ENCODE data around the gene DEF6. TPM values are rescaled to one million over a fixed set of nuclear protein-coding genes. Genes with fewer than 3 reads are reported as not detected.

Gene DEF6
- total and polyA plus RNA-seq, 8 donors, result 6.4 to 21.9 (median 8.5) TPM

DNA sequence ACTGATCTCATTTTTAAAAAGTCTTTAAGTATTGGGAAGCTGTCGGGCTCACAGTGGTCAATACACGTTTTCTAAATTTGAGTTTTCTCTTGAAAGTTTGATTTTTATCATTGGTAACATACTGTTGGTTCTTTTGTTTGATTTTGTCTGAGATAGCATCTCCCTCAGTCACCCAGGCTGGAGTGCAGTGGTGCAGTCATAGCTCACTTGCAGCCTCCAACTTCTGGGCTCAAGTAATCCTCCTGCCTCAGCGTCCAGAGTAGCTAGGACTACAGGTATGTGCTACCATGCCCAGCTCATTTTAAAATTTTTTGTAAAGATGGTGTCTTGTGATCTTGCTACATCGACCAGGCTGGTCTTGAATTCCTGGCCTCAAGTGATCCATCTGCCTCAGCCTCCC is 53.8 kb downstream of the DEF6 start:
- DNase-seq (no peak), ATAC-seq (no peak)
- Histone ChIP-seq H3K27ac (no peak overlapping the region), H3K27me3 (no peaks in the 10 kb centered on the region), H3K36me3 (peaks cover 0 to 93% of the 10 kb centered on the region in 2 donors), H3K4me3 (no peak overlapping the region), H3K9me3 (no peaks in the 10 kb centered on the region), H3K4me1 (peaks cover 0 to 5% of the 10 kb centered on the region in 2 donors)
- intact Hi-C loops (cut with DNase I), result no loop called here
- TF ChIP-seq, protein P1, sequence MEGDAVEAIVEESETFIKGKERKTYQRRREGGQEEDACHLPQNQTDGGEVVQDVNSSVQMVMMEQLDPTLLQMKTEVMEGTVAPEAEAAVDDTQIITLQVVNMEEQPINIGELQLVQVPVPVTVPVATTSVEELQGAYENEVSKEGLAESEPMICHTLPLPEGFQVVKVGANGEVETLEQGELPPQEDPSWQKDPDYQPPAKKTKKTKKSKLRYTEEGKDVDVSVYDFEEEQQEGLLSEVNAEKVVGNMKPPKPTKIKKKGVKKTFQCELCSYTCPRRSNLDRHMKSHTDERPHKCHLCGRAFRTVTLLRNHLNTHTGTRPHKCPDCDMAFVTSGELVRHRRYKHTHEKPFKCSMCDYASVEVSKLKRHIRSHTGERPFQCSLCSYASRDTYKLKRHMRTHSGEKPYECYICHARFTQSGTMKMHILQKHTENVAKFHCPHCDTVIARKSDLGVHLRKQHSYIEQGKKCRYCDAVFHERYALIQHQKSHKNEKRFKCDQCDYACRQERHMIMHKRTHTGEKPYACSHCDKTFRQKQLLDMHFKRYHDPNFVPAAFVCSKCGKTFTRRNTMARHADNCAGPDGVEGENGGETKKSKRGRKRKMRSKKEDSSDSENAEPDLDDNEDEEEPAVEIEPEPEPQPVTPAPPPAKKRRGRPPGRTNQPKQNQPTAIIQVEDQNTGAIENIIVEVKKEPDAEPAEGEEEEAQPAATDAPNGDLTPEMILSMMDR (IDR thresholded peaks at IDR 0.05), result no peak

DNA sequence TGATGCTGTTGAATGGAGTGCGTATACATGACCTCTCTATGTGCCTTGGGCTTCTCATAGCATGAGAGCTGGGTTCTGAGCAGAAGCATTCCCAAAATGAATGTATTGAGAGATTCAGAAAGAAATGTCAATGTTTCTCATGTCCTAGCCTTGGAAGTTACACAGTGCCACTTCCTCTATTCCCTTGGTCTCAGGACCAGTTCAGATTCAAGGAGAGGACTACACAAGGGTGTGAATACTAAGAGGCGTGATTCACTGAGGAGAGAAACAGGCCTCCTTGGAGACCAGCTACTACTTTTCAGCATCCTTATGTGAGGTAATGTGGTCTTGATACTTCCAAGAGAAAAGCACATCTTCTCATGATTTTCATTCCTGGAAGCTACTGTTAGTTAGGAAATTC is 55.1 kb downstream of the DEF6 start:
- peaks cover 0 to 93% of the 10 kb centered on the region in 2 donors for H3K36me3 ChIP-seq
- TF ChIP-seq, protein P1 (IDR thresholded peaks at IDR 0.05), result no peak
- no peak overlapping the region for H3K4me3 ChIP-seq
- DNase-seq (no peak), ATAC-seq (no peak)
- no peaks in the 10 kb centered on the region for H3K4me1 ChIP-seq
- no peaks in the 10 kb centered on the region for H3K9me3 ChIP-seq
- H3K27ac ChIP-seq, result no peak overlapping the region
- intact Hi-C loops (cut with DNase I), result no loop called here
- H3K27me3 ChIP-seq, result no peaks in the 10 kb centered on the region

DNA sequence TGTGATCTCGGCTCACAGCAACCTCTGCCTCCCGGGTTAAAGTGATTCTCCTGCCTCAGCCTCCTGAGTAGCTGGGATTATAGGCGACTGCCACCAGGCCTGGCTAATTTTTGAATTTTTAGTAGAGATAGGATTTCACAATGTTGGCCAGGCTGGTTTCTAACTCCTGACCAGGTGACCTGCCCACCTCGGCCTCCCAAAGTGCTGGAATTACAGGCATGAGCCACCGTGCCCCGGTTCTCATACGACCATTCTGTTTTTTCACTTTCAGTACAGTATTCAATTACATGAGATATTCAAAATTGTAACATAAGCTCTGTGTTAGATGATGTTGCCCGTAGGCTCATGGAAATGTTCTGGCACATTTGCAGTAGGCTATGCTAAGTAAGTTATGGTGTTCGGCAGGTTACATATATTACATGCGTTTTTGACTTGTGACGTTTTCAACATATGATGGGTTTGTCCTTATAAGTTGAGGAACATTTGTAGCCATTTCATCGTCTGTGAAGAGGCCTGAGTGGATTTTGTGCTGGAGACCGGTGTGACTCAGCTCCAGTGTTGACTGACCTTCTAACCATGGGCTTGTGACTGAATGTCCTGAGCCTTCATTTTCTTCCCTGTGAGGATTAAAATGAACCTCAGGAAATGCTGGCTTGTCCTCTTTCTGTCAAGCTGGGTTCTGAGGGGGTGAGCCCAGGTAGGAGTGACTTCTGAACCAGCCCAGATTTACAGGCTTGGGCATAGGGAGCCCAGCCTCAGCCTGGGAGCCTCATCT is 56.9 kb downstream of the DEF6 start:
- intact Hi-C loops (cut with DNase I), result no loop called here
- H3K27me3 ChIP-seq, result no peaks in the 10 kb centered on the region
- no peaks in the 10 kb centered on the region for H3K9me3 ChIP-seq
- DNase-seq, result no peak
- TF ChIP-seq, protein P1 (IDR thresholded peaks at IDR 0.05), result no peak
- H3K36me3 ChIP-seq, result peaks cover 0 to 85% of the 10 kb centered on the region in 2 donors
- H3K4me1 ChIP-seq, result peaks cover 0 to 9% of the 10 kb centered on the region in 2 donors
- no peak for ATAC-seq
- no peak overlapping the region for H3K4me3 ChIP-seq
- no peak overlapping the region for H3K27ac ChIP-seq

DNA sequence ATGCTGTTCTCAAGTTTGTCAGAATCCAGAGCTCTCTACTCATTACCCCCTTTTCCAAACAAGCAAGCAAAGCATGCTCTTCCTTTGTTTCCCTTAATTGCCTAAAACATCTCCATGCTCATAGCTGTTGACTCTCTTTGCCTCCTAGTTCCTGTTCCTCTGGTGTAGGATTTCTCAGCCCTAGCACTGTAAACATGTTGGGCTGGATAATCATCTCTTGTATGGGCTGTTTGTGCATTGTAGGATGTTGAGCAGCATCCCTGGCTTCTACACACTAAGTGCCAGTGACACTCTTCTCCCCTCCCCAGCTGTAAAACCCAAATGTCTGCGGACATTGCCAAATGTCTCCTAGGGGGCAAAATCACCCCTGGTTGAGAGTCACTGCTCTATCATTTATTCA is 58.8 kb downstream of the DEF6 start:
- Histone ChIP-seq H3K9me3 (no peaks in the 10 kb centered on the region), H3K4me1 (peaks cover 0 to 21% of the 10 kb centered on the region in 2 donors), H3K4me3 (no peak overlapping the region), H3K36me3 (peaks cover 0 to 69% of the 10 kb centered on the region in 2 donors), H3K27ac (no peak overlapping the region), H3K27me3 (no peaks in the 10 kb centered on the region)
- ATAC-seq (no peak), DNase-seq (no peak)
- TF ChIP-seq, protein P1 (IDR thresholded peaks at IDR 0.05), result no peak
- intact Hi-C loops (cut with DNase I), result no loop called here

DNA sequence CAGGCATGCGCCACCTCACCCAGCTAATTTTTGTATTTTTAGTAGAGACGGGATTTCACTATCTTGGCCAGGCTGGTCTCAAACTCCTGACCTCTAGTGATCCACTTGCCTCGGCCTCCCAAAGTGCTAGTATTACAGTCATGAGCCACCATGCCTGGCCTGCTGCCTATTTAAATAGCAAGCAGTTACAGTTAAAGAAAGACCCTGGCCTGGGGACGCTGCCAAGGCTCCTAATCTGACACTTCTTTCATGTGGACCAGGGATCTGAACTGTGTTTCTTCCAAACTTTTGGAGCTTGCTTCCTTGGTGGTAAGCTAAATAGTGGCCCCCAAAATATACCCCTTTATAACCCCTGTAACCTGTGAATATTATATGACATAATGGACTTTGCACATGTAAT is 60.1 kb downstream of the DEF6 start:
- no peak overlapping the region for H3K27ac ChIP-seq
- DNase-seq (no peak), ATAC-seq (no peak)
- intact Hi-C loops (cut with DNase I), result no loop called here
- H3K36me3 ChIP-seq, result peaks cover 0 to 56% of the 10 kb centered on the region in 2 donors
- no peak overlapping the region for H3K4me3 ChIP-seq
- TF ChIP-seq, protein P1 (IDR thresholded peaks at IDR 0.05), result no peak
- H3K9me3 ChIP-seq, result no peaks in the 10 kb centered on the region
- H3K27me3 ChIP-seq, result no peaks in the 10 kb centered on the region
- peaks cover 0 to 21% of the 10 kb centered on the region in 2 donors for H3K4me1 ChIP-seq

Measured in left lung (tissue), 10 donors.